GM12875 (cell line): ENCODE measurements around the gene CDH1.

ENCODE experiments used
- H3K4me3 ChIP-seq: one replicate; pipeline ENCODE4 v1.5.1; 2011; ENCODE audit warnings: low read depth, low read length, control low read depth
- CTCF ChIP-seq: IDR thresholded peaks from 2 replicates; pipeline ENCODE4 v1.5.1; 2011; ENCODE audit warnings: low read depth, mild to moderate bottlenecking, control low read depth, inconsistent platforms, low read length, moderate library complexity, borderline replicate concordance; ENCODE audit not compliant: insufficient read depth

Gene CDH1

GRCh38 chr16:68760671-68761275 is 23.7 kb downstream of the CDH1 start:
- H3K4me3 ChIP-seq, result no peak overlapping the region

DNA sequence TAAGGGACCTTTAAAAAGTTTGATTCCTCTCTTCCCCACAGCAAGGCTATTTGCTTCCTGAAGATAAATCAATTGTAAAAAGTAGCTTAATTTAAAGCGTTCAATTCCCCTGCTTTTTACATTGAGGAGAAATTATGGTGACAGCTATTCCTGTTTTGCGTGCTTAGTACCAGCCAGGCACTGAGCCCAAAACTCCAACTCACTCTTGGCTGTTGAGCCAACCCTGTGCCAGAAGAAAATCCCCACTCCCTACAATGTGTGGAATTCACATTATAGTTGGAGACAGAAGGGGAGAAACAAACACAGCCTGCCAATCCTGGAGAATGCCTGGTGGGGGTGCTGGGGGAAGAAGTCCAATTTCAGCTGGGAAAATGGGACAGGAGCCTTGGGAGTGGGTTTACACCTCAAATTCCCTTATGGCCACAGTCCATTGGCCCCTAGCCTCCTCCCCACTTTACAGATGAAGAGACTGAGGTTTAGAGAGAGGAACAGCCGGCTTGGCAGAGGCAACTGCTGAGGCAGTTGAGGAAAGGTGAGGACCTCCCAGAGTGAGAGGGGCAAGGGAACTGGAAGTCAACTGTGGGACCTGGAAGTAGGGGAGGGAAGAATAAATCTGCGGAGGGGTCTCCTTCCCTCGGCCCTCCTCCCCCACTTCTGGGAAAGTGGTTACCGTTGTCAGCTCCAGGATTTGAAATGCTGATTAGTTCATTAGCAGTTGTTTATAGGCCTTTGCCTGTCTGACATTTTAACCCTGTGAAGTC is 26.1 kb downstream of the CDH1 start:
- TF ChIP-seq CTCF, result no peak
- H3K4me3 ChIP-seq, result no peak overlapping the region

More at GRCh38 chr16:68760671-68761275, 23.7 kb downstream of the CDH1 start:
- no peak for TF ChIP-seq CTCF

GRCh38 chr16:68764862-68765261 is 27.8 kb downstream of the CDH1 start:
- no peak overlapping the region for H3K4me3 ChIP-seq

DNA sequence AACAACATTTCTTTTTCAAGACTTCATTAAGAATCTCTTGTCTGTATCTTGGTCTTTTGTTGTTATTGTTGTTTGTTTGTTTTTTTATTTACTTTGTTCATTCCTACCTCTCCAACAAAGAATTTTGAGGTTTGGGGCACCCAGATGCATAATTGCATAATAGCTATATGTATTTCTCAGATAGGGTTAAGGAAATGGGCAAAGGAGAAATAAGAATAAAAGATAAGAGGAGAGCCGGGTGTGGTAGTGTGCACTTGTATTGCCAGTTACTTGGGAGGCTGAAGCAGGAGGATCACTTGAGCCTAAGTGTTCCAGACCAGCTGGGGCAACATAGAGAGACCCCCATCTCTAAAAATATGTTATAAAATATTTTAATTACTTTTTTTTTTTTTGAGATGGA is 30.5 kb downstream of the CDH1 start:
- no peak for TF ChIP-seq CTCF
- no peak overlapping the region for H3K4me3 ChIP-seq

More at GRCh38 chr16:68764862-68765261, 27.8 kb downstream of the CDH1 start:
- TF ChIP-seq CTCF, result no peak

DNA sequence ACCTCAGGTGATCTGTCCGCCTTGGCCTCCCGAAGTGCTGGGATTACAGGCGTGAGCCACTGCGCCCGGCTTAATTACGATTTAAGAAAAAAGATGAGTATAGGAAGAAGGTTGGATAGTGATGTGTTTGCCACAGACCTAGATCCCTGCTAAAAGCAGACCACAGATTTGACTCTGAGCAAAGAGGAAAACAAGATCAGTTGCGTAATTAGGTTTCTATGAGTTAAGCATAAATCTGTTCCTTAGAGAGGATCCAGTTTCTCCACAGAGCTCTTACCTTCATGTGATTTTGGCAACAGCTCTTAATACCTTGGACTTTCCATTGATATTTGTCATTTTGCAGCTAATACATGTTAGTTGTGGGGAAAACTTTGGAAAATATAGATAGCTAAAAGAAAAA is 31.1 kb downstream of the CDH1 start:
- no peak overlapping the region for H3K4me3 ChIP-seq
- no peak for TF ChIP-seq CTCF

DNA sequence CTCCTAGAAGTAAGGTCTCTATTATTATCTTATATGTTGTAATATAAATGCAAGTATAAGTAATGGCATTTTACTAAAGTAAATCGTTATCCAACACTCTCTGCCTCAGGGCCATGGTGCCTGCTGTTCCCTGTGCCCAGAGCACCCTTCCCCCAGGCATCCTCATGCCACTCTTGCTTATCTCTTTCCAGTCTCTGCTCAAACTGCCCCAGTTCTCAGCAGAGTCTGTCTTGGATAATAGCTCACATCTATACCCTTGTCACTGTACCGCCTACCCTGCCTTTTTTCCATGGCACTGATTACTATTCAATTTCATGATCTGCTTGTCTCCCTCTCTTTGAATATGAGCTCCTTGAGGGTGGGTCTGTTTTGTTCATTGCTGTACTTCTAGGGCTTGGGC is 31.7 kb downstream of the CDH1 start:
- H3K4me3 ChIP-seq, result no peak overlapping the region
- no peak for TF ChIP-seq CTCF

GRCh38 chr16:68770671-68771070 is 33.6 kb downstream of the CDH1 start:
- H3K4me3 ChIP-seq, result no peak overlapping the region
- no peak for TF ChIP-seq CTCF
